T-helper 17 cell (primary cell): ENCODE results near the gene FOXO1. TPM values are rescaled to one million over a fixed set of nuclear protein-coding genes. Genes with fewer than 3 reads are reported as not detected.
A peak's percentile ranks its signal among the peaks of the same experiment; 100 is the strongest.

Experiments used
- ATAC-seq: fragments of 150-1000 bp; cut with Tn5 transposase; 2 replicates; pipeline ENCODE4 v1.10.0; 2021; ENCODE audit warnings: mild to moderate bottlenecking, moderate library complexity
- DNase-seq, 3 donors: peaks; one replicate each; pipeline versions ENCODE4 v3.0.0 to v3.0.0-alpha.2; 2020 to 2021
- H3K9me3 ChIP-seq: one replicate; pipeline ENCODE4 v1.7.0; 2013; ENCODE audit warnings: low read length, mild to moderate bottlenecking; ENCODE audit not compliant: control insufficient read depth, poor library complexity, severe bottlenecking
- H3K27ac Mint-ChIP-seq: one replicate; pipeline ENCODE4 v1.8.0; 2022; ENCODE audit warnings: mild to moderate bottlenecking, moderate library complexity, mixed read lengths
- H3K27me3 Mint-ChIP-seq: one replicate; pipeline ENCODE4 v1.8.0; 2022; ENCODE audit warnings: mixed read lengths
- H3K36me3 Mint-ChIP-seq: one replicate; pipeline ENCODE4 v1.8.0; 2022; ENCODE audit warnings: low read depth, mixed read lengths
- H3K4me1 Mint-ChIP-seq: one replicate; pipeline ENCODE4 v1.8.0; 2022; ENCODE audit warnings: mild to moderate bottlenecking, mixed read lengths
- H3K4me3 Mint-ChIP-seq: one replicate; pipeline ENCODE4 v1.8.0; 2022; ENCODE audit warnings: mild to moderate bottlenecking, moderate library complexity, mixed read lengths
- total RNA-seq, 4 donors: library from RNA in 2 of 4; stranded (reverse) in 2 of 4; gene quantifications; one replicate each; pipeline ENCODE4 v1.2.3 and lab custom pipeline; 2022 to 2026

The FOXO1 gene
- total RNA-seq, 2 donors from 2014 or later: 72.9 to 86.1 TPM

- no peak overlapping the region for H3K27ac Mint-ChIP-seq
- no peak overlapping the region for H3K4me3 Mint-ChIP-seq
- H3K9me3 ChIP-seq: no peaks in the 10 kb centered on the region
- no peaks in the 10 kb centered on the region for H3K27me3 Mint-ChIP-seq
- no peaks in the 10 kb centered on the region for H3K36me3 Mint-ChIP-seq
- ATAC-seq: no peak
- H3K4me1 Mint-ChIP-seq: peaks cover 20% of the 10 kb centered on the region
- DNase-seq: no peak
These were observed 116.8 kb downstream of the FOXO1 start for GRCh38 chr13:40549500-40550094.

GRCh38 chr13:40547591-40548315 lies 118.7 kb downstream of the FOXO1 start:
- Mint-ChIP-seq H3K36me3 (no peaks in the 10 kb centered on the region), H3K27me3 (no peaks in the 10 kb centered on the region), H3K27ac (no peak overlapping the region), H3K4me3 (no peak overlapping the region), H3K4me1 (peaks cover 18% of the 10 kb centered on the region)
- ATAC-seq (no peak), DNase-seq (no peak)
- H3K9me3 ChIP-seq: no peaks in the 10 kb centered on the region

GRCh38 chr13:40546047-40546446 lies 120.4 kb downstream of the FOXO1 start:
- no peaks in the 10 kb centered on the region for H3K36me3 Mint-ChIP-seq
- no peaks in the 10 kb centered on the region for H3K9me3 ChIP-seq
- no peaks in the 10 kb centered on the region for H3K27me3 Mint-ChIP-seq
- H3K4me1 Mint-ChIP-seq: peaks cover 14% of the 10 kb centered on the region
- H3K27ac Mint-ChIP-seq: peak overlapping the region; percentile 67
- DNase-seq (no peak), ATAC-seq (no peak)
- H3K4me3 Mint-ChIP-seq: no peak overlapping the region

GRCh38 chr13:40540328-40541044 lies 126.0 kb downstream of the FOXO1 start:
- Mint-ChIP-seq H3K4me1 (peaks cover 5% of the 10 kb centered on the region), H3K36me3 (no peaks in the 10 kb centered on the region), H3K27me3 (no peaks in the 10 kb centered on the region), H3K4me3 (no peak overlapping the region), H3K27ac (no peak overlapping the region)
- H3K9me3 ChIP-seq: no peaks in the 10 kb centered on the region
- DNase-seq (no peak), ATAC-seq (no peak)

GRCh38 chr13:40539576-40540327 lies 126.7 kb downstream of the FOXO1 start:
- Mint-ChIP-seq H3K4me3 (no peak overlapping the region), H3K36me3 (no peaks in the 10 kb centered on the region), H3K27ac (no peak overlapping the region), H3K27me3 (no peaks in the 10 kb centered on the region), H3K4me1 (peaks cover 2% of the 10 kb centered on the region)
- DNase-seq: no peak
- no peaks in the 10 kb centered on the region for H3K9me3 ChIP-seq
- no peak for ATAC-seq

- H3K9me3 ChIP-seq: no peaks in the 10 kb centered on the region
- Mint-ChIP-seq H3K27me3 (no peaks in the 10 kb centered on the region), H3K4me3 (no peak overlapping the region), H3K4me1 (peaks cover 2% of the 10 kb centered on the region), H3K36me3 (no peaks in the 10 kb centered on the region), H3K27ac (no peak overlapping the region)
- no peak for ATAC-seq
- DNase-seq: no peak
These were observed 129.1 kb downstream of the FOXO1 start for GRCh38 chr13:40537146-40537895.

GRCh38 chr13:40536443-40537113 lies 129.9 kb downstream of the FOXO1 start:
- ATAC-seq (no peak), DNase-seq (no peak)
- Mint-ChIP-seq H3K36me3 (no peaks in the 10 kb centered on the region), H3K4me1 (peaks cover 4% of the 10 kb centered on the region), H3K27ac (no peak overlapping the region), H3K4me3 (no peak overlapping the region), H3K27me3 (no peaks in the 10 kb centered on the region)
- H3K9me3 ChIP-seq: no peaks in the 10 kb centered on the region

GRCh38 chr13:40535345-40535836 lies 131.1 kb downstream of the FOXO1 start:
- Mint-ChIP-seq H3K4me3 (no peak overlapping the region), H3K27ac (no peak overlapping the region), H3K36me3 (no peaks in the 10 kb centered on the region), H3K27me3 (no peaks in the 10 kb centered on the region), H3K4me1 (peaks cover 8% of the 10 kb centered on the region)
- ATAC-seq (no peak), DNase-seq (no peak)
- no peaks in the 10 kb centered on the region for H3K9me3 ChIP-seq

- no peak overlapping the region for H3K27ac Mint-ChIP-seq
- ATAC-seq: no peak
- H3K36me3 Mint-ChIP-seq: no peaks in the 10 kb centered on the region
- no peaks in the 10 kb centered on the region for H3K27me3 Mint-ChIP-seq
- DNase-seq: no peak
- H3K4me3 Mint-ChIP-seq: no peak overlapping the region
- H3K9me3 ChIP-seq: no peaks in the 10 kb centered on the region
- peaks cover 8% of the 10 kb centered on the region for H3K4me1 Mint-ChIP-seq
These were observed 132.0 kb downstream of the FOXO1 start for GRCh38 chr13:40534456-40534855.

GRCh38 chr13:40533072-40533471 lies 133.4 kb downstream of the FOXO1 start:
- no peaks in the 10 kb centered on the region for H3K9me3 ChIP-seq
- Mint-ChIP-seq H3K4me3 (no peak overlapping the region), H3K27me3 (no peaks in the 10 kb centered on the region), H3K27ac (no peak overlapping the region), H3K4me1 (peaks cover 8% of the 10 kb centered on the region), H3K36me3 (peaks cover under 1% of the 10 kb centered on the region)
- DNase-seq (no peak), ATAC-seq (no peak)

- no peaks in the 10 kb centered on the region for H3K9me3 ChIP-seq
- H3K36me3 Mint-ChIP-seq: peaks cover 3% of the 10 kb centered on the region
- H3K27me3 Mint-ChIP-seq: no peaks in the 10 kb centered on the region
- no peak overlapping the region for H3K27ac Mint-ChIP-seq
- no peak for DNase-seq
- H3K4me1 Mint-ChIP-seq: peaks cover 8% of the 10 kb centered on the region
- H3K4me3 Mint-ChIP-seq: no peak overlapping the region
- no peak for ATAC-seq
These were observed 135.5 kb downstream of the FOXO1 start for GRCh38 chr13:40530961-40531360.

- ATAC-seq (no peak), DNase-seq (no peak)
- no peaks in the 10 kb centered on the region for H3K27me3 Mint-ChIP-seq
- no peak overlapping the region for H3K4me3 Mint-ChIP-seq
- peaks cover 11% of the 10 kb centered on the region for H3K4me1 Mint-ChIP-seq
- H3K27ac Mint-ChIP-seq: no peak overlapping the region
- H3K9me3 ChIP-seq: no peaks in the 10 kb centered on the region
- peaks cover 3% of the 10 kb centered on the region for H3K36me3 Mint-ChIP-seq
These were observed 137.6 kb downstream of the FOXO1 start for GRCh38 chr13:40528881-40529280.
